Measurements from ENCODE around the gene LPIN2. TPM values are rescaled to one million over a fixed set of nuclear protein-coding genes. Genes with fewer than 3 reads are reported as not detected.

Gene LPIN2
- polyA plus RNA-seq, 1 donor (not counting 4 experiments of a cell fraction or from before 2014, with no cell fraction given): 3.9 TPM

- H4K20me1 ChIP-seq (ENCODE audit: control insufficient read depth, extremely low read depth, insufficient read depth, low read length): no peaks in the 10 kb centered on the region
- TF ChIP-seq EZH2 (IDR thresholded peaks at IDR 0.05; ENCODE audit: low read length) (no peak), CTCF (optimal IDR thresholded peaks at IDR 0.05 in 1 of 3, IDR thresholded peaks at IDR 0.05 in 1 of 3, conservative IDR thresholded peaks at IDR 0.05 in 1 of 3; ENCODE audit: extremely low read depth in 1 of 3, insufficient read depth in 2 of 3, low read length in 3 of 3) (no peak)
- no peaks in the 10 kb centered on the region for H3K9me3 ChIP-seq (ENCODE audit: control insufficient read depth, low read depth, low read length)
- no peaks in the 10 kb centered on the region for H3K27me3 ChIP-seq (ENCODE audit: control insufficient read depth, extremely low read depth, insufficient read depth, low read length)
- H3K4me2 ChIP-seq (ENCODE audit: control insufficient read depth, extremely low read depth, insufficient read depth, low read depth, low read length): no peak overlapping the region
- H3K79me2 ChIP-seq (ENCODE audit: control insufficient read depth, insufficient read depth, low read length): no peaks in the 10 kb centered on the region
- peaks cover 9% of the 10 kb centered on the region for H3K4me1 ChIP-seq (ENCODE audit: control insufficient read depth, extremely low read depth, insufficient read depth, low read length)
- H2AFZ ChIP-seq (ENCODE audit: control insufficient read depth, low read length): no peak overlapping the region
- H3K36me3 ChIP-seq (ENCODE audit: control insufficient read depth in 2 of 2, extremely low read depth in 1 of 2, insufficient read depth in 2 of 2, low read length in 2 of 2): no peaks in the 10 kb centered on the region
- DNase-seq (ENCODE audit: low read depth, low spot score) (no peak), FAIRE-seq (no peak)
- no peak overlapping the region for H3K9ac ChIP-seq (ENCODE audit: control insufficient read depth, extremely low read depth, insufficient read depth, low read length)
- H3K27ac ChIP-seq (ENCODE audit: control insufficient read depth, insufficient read depth, low read length): no peak overlapping the region
- no peak overlapping the region for H3K4me3 ChIP-seq (ENCODE audit: control insufficient read depth in 2 of 3, extremely low read depth in 1 of 3, insufficient read depth in 2 of 3, low read depth in 1 of 3, low read length in 3 of 3)
- H3K9me1 ChIP-seq (ENCODE audit: control insufficient read depth, extremely low read depth, insufficient read depth, low read length): no peaks in the 10 kb centered on the region
- dilution Hi-C loops (cut with MboI; ENCODE audit: extremely low pct_ligation_motif_present, low sequenced_read_pairs): no loop called here
Observed at GRCh38 chr18:2983296-2983695, 29.6 kb downstream of the LPIN2 start.

DNA sequence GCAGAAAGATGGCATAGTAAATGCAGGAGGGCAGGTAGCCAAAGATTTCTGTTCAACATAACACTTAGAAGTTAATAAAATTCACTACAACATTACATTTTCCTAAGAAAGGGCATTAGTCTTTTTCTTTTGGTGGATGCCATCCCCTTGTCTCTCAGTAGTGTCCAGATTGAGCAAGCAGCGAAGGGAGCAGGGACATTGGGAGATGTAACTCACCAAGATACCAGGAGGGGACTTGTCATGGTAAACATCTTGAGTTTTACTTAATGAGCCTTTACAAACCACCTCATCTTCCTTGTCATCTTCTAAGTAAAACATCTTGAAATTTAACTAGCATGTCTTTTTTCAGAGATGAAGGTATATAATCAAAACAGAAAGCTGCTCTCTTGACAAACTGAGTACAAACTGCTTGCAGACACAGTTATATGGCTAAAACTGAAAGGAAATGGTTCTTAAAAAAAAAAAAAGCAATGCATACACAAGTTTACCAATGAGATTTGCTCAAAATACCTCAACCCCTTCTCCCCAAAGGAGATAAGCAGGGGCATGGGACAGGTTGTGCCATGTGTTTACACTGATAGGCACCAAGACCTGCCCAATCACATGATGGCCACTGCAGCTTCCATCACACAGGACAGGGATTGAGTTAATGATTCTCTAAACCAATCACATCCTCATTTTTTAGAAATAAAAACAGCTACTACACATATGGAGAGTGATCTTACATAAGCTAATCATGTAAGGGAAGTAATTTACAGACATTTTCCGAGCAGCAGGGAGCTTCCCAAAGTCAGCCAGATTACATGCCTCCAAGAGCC, 30.3 kb downstream of the LPIN2 start:
- Histone ChIP-seq H3K4me2 (ENCODE audit: control insufficient read depth, extremely low read depth, insufficient read depth, low read depth, low read length) (no peak overlapping the region), H3K36me3 (ENCODE audit: control insufficient read depth in 2 of 2, extremely low read depth in 1 of 2, insufficient read depth in 2 of 2, low read length in 2 of 2) (no peaks in the 10 kb centered on the region), H3K27ac (ENCODE audit: control insufficient read depth, insufficient read depth, low read length) (no peak overlapping the region), H3K9me3 (ENCODE audit: control insufficient read depth, low read depth, low read length) (no peaks in the 10 kb centered on the region), H3K9me1 (ENCODE audit: control insufficient read depth, extremely low read depth, insufficient read depth, low read length) (no peaks in the 10 kb centered on the region), H3K27me3 (ENCODE audit: control insufficient read depth, extremely low read depth, insufficient read depth, low read length) (no peaks in the 10 kb centered on the region), H2AFZ (ENCODE audit: control insufficient read depth, low read length) (no peak overlapping the region), H4K20me1 (ENCODE audit: control insufficient read depth, extremely low read depth, insufficient read depth, low read length) (no peaks in the 10 kb centered on the region), H3K9ac (ENCODE audit: control insufficient read depth, extremely low read depth, insufficient read depth, low read length) (no peak overlapping the region), H3K4me3 (ENCODE audit: control insufficient read depth in 2 of 3, extremely low read depth in 1 of 3, insufficient read depth in 2 of 3, low read depth in 1 of 3, low read length in 3 of 3) (no peak overlapping the region), H3K79me2 (ENCODE audit: control insufficient read depth, insufficient read depth, low read length) (no peaks in the 10 kb centered on the region), H3K4me1 (ENCODE audit: control insufficient read depth, extremely low read depth, insufficient read depth, low read length) (peaks cover 9% of the 10 kb centered on the region)
- TF ChIP-seq EZH2 (IDR thresholded peaks at IDR 0.05; ENCODE audit: low read length): no peak
- TF ChIP-seq CTCF (optimal IDR thresholded peaks at IDR 0.05 in 1 of 3, IDR thresholded peaks at IDR 0.05 in 1 of 3, conservative IDR thresholded peaks at IDR 0.05 in 1 of 3; ENCODE audit: extremely low read depth in 1 of 3, insufficient read depth in 2 of 3, low read length in 3 of 3): no peak
- dilution Hi-C loops (cut with MboI; ENCODE audit: extremely low pct_ligation_motif_present, low sequenced_read_pairs): no loop called here
- FAIRE-seq (no peak), DNase-seq (ENCODE audit: low read depth, low spot score) (no peak)

Measured in keratinocyte (primary cell).